GM23338 (cell line): Measurements from ENCODE around the gene PRSS27. TPM values are rescaled to one million over a fixed set of nuclear protein-coding genes. Genes with fewer than 3 reads are reported as not detected.

Experiments
- ATAC-seq: fragments of 200-7000 bp; cut with Tn5 transposase; 3 replicates; pipeline ENCODE4 v1.9.1; 2020
- DNase-seq: peaks from one replicate; pipeline ENCODE4 v3.0.0-alpha.2; 2015; ENCODE audit warnings: low spot score
- H2AFZ ChIP-seq: fragments of 200-600 bp; sonication (generic); 2 replicates; pipeline ENCODE4 v1.8.0; 2016; ENCODE audit warnings: antibody characterized with exemption, mild to moderate bottlenecking, moderate library complexity
- H3F3A ChIP-seq: fragments of 200-600 bp; sonication (generic); replicated peaks from 2 replicates; pipeline ENCODE4 v1.8.0; 2017; ENCODE audit warnings: antibody characterized with exemption, mixed run types, low read depth
- H3K27ac ChIP-seq: fragments of 200-600 bp; sonication (generic); 2 replicates; pipeline ENCODE4 v1.6.1; 2016; ENCODE audit warnings: low read depth
- H3K27me3 ChIP-seq: fragments of 200-600 bp; sonication (generic); 2 replicates; pipeline ENCODE4 v1.8.0; 2016; ENCODE audit warnings: mild to moderate bottlenecking, mixed run types, moderate library complexity; ENCODE audit not compliant: insufficient read depth
- H3K36me3 ChIP-seq: fragments of 200-600 bp; sonication (generic); 2 replicates; pipeline ENCODE4 v1.8.0; 2016; ENCODE audit warnings: mild to moderate bottlenecking; ENCODE audit not compliant: insufficient read depth
- H3K4me1 ChIP-seq: fragments of 200-600 bp; sonication (generic); 2 replicates; pipeline ENCODE4 v1.8.0; 2016; ENCODE audit warnings: mild to moderate bottlenecking, moderate library complexity; ENCODE audit not compliant: insufficient read depth
- H3K4me2 ChIP-seq: fragments of 200-600 bp; sonication (generic); 2 replicates; pipeline ENCODE4 v1.7.1; 2017; ENCODE audit warnings: mixed run types
- H3K4me3 ChIP-seq: fragments of 200-600 bp; sonication (generic); 2 replicates; pipeline ENCODE4 v1.6.1; 2016; ENCODE audit warnings: mixed run types
- H3K79me2 ChIP-seq: fragments of 200-600 bp; sonication (generic); replicated peaks from 2 replicates; pipeline ENCODE4 v1.8.0; 2017; ENCODE audit warnings: mild to moderate bottlenecking; ENCODE audit not compliant: insufficient read depth
- H3K9me2 ChIP-seq: fragments of 200-600 bp; sonication (generic); 2 replicates; pipeline ENCODE4 v1.8.0; 2017; ENCODE audit not compliant: insufficient read depth
- H4K20me1 ChIP-seq: fragments of 200-600 bp; sonication (generic); replicated peaks from 2 replicates; pipeline ENCODE4 v1.8.0; 2017; ENCODE audit warnings: mild to moderate bottlenecking; ENCODE audit not compliant: insufficient read depth
- H3K27ac Mint-ChIP-seq: 2 replicates; pipeline ENCODE4 v1.8.0; 2020; ENCODE audit warnings: inconsistent platforms, mild to moderate bottlenecking, moderate library complexity, mixed read lengths
- H3K27me3 Mint-ChIP-seq: 3 replicates; pipeline ENCODE4 v1.8.0; 2022; ENCODE audit warnings: low read depth, mild to moderate bottlenecking, moderate library complexity, mixed read lengths, inconsistent platforms; ENCODE audit not compliant: insufficient read depth, poor library complexity
- H3K36me3 Mint-ChIP-seq: 3 replicates; pipeline ENCODE4 v1.8.0; 2021; ENCODE audit warnings: low read depth, mild to moderate bottlenecking, inconsistent platforms, moderate library complexity, mixed read lengths
- H3K4me1 Mint-ChIP-seq: 3 replicates; pipeline ENCODE4 v1.8.0; 2020; ENCODE audit warnings: mild to moderate bottlenecking, inconsistent platforms, mixed read lengths
- H3K4me3 Mint-ChIP-seq: 3 replicates; pipeline ENCODE4 v1.8.0; 2021; ENCODE audit warnings: moderate library complexity, mild to moderate bottlenecking, inconsistent platforms, mixed read lengths
- H3K9me3 Mint-ChIP-seq: 3 replicates; pipeline ENCODE4 v1.8.0; 2020; ENCODE audit warnings: moderate library complexity, mild to moderate bottlenecking, inconsistent platforms, mixed read lengths
- CTCF ChIP-seq, 2 experiments: fragments of 200-600 bp in 1 of 2; sonication (generic) in 1 of 2; conservative IDR thresholded peaks; 2 replicates each; pipeline versions ENCODE4 v1.5.1 to v1.6.1; 2016 to 2017; ENCODE audit warnings: antibody characterized with exemption in 2 of 2, low read depth in 2 of 2, mild to moderate bottlenecking in 2 of 2, moderate library complexity in 1 of 2
- ETS1 ChIP-seq: IDR thresholded peaks from 2 replicates; pipeline ENCODE4 v1.6.1; 2016; ENCODE audit warnings: antibody characterized with exemption
- EZH2 ChIP-seq: fragments of 200-600 bp; sonication (generic); IDR thresholded peaks from one replicate; pipeline ENCODE4 v1.8.0; 2017; ENCODE audit warnings: antibody characterized with exemption, mild to moderate bottlenecking, low read depth; ENCODE audit not compliant: unreplicated experiment
- JUNB ChIP-seq: IDR thresholded peaks from one replicate; pipeline ENCODE4 v1.6.1; 2016; ENCODE audit warnings: antibody characterized with exemption; ENCODE audit not compliant: unreplicated experiment
- NANOG ChIP-seq: IDR thresholded peaks from 2 replicates; pipeline ENCODE4 v1.6.1; 2016; ENCODE audit warnings: antibody characterized with exemption, borderline replicate concordance
- POLR2AphosphoS5 ChIP-seq: IDR thresholded peaks from 2 replicates; pipeline ENCODE4 v1.6.1; 2016; ENCODE audit warnings: antibody characterized with exemption, low read depth
- REST ChIP-seq: IDR thresholded peaks from one replicate; pipeline ENCODE4 v1.6.1; 2018; ENCODE audit warnings: antibody characterized with exemption; ENCODE audit not compliant: unreplicated experiment
- STAT1 ChIP-seq: IDR thresholded peaks from one replicate; pipeline ENCODE4 v1.6.1; 2016; ENCODE audit warnings: antibody characterized with exemption; ENCODE audit not compliant: unreplicated experiment
- ZNF114 ChIP-seq: fragments of 250-450 bp; sonication (Bioruptor Pico); IDR thresholded peaks from 2 replicates; pipeline ENCODE4 v1.5.0; 2020; ENCODE audit warnings: mild to moderate bottlenecking, moderate library complexity
- ZNF331 ChIP-seq: fragments of 250-450 bp; sonication (Bioruptor Pico); IDR thresholded peaks from 2 replicates; pipeline ENCODE4 v1.5.0; 2020; ENCODE audit warnings: low read depth, mild to moderate bottlenecking, moderate library complexity
- ZNF462 ChIP-seq: fragments of 250-450 bp; sonication (Bioruptor Pico); IDR thresholded peaks from 2 replicates; pipeline ENCODE4 v1.5.0; 2020; ENCODE audit warnings: mild to moderate bottlenecking, moderate library complexity
- polyA plus RNA-seq: library from polyadenylated mRNA; unstranded; fragments of >200 nt; fragmentation: Nextera tagmentation; extraction: Ambion mirVana; gene quantifications from 2 replicates; pipeline ENCODE4 v1.2.1, GENCODE V29; 2016
- total RNA-seq: library from RNA; depleted of rRNA; stranded (reverse); fragments of >200 nt; shearing (Covaris generic); gene quantifications from 2 replicates; pipeline ENCODE4 v1.2.3, GENCODE V29; 2014

The PRSS27 gene
- total and polyA plus RNA-seq, 2 experiments from 2014 or later: 0.73 to 1.6 TPM

- Mint-ChIP-seq H3K27ac (no peak overlapping the region), H3K9me3 (no peaks in the 10 kb centered on the region; the same call in 2 of the 3 replicates), H3K4me1 (no peaks in the 10 kb centered on the region; the same call in 2 of the 3 replicates), H3K27me3 (peaks cover 5% of the 10 kb centered on the region), H3K4me3 (no peak overlapping the region), H3K36me3 (peaks cover 9% of the 10 kb centered on the region; the same call in 2 of the 3 replicates)
- H3K27ac ChIP-seq: no peak overlapping the region
- no peaks in the 10 kb centered on the region for H3K9me2 ChIP-seq
- no peak overlapping the region for H3K4me2 ChIP-seq
- no peaks in the 10 kb centered on the region; the same call in 1 of the 2 replicates for H3F3A ChIP-seq
- no peaks in the 10 kb centered on the region for H3K79me2 ChIP-seq
- H4K20me1 ChIP-seq: no peaks in the 10 kb centered on the region
- H3K4me1 ChIP-seq: no peaks in the 10 kb centered on the region
- H3K27me3 ChIP-seq: no peaks in the 10 kb centered on the region
- no peak overlapping the region for H2AFZ ChIP-seq
- ATAC-seq (no peak), DNase-seq (no peak)
- H3K36me3 ChIP-seq: no peaks in the 10 kb centered on the region
- H3K4me3 ChIP-seq: no peak overlapping the region
- TF ChIP-seq ZNF462 (CRISPR knock-in tag) (no peak), CTCF (conservative IDR thresholded peaks at IDR 0.05; ENCODE audit: low read depth in 2 of 2) (no peak), NANOG (no peak), STAT1 (no peak), POLR2AphosphoS5 (no peak), JUNB (no peak), ETS1 (no peak), REST (no peak), ZNF331 (CRISPR knock-in tag) (no peak), ZNF114 (CRISPR knock-in tag) (no peak), EZH2 (no peak)
Observed at GRCh38 chr16:2702438-2702825, 17.6 kb downstream of the PRSS27 start.
